ENCODE results near the gene AGBL3. TPM values are rescaled to one million over a fixed set of nuclear protein-coding genes. Genes with fewer than 3 reads are reported as not detected.

The AGBL3 gene
- total and polyA plus RNA-seq, 2 experiments from 2014 or later, result 3.2 to 5.6 TPM

DNA sequence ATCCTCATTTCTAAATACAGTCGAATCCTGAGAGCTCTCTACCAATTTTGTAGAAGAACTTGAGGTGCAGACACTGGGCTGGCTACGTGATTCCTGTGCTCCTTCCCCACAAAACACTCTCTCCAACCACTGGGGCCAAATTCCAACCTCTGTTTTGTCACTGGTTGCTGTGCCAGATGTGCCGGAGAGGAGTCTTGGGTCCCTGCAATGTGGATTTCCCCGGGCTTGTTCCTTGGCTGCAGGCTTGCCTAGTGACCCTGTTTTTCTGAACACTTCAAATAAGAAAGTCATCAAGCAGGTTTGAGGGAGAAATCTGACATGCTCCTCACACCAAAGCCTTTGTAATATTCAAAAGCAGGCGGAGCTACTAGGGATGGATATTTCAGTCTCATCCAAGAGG, 44.4 kb upstream of the AGBL3 start:
- peak; percentile 65 for ATAC-seq
- Mint-ChIP-seq H3K27ac (peak overlapping the region; percentile 73), H3K27me3 (ENCODE audit: insufficient read depth, low read depth, poor library complexity) (no peaks in the 10 kb centered on the region), H3K4me1 (peaks cover 21% of the 10 kb centered on the region), H3K4me3 (no peak overlapping the region), H3K36me3 (ENCODE audit: low read depth) (peaks cover 6% of the 10 kb centered on the region; the same call in 2 of the 3 replicates), H3K9me3 (no peaks in the 10 kb centered on the region)
- TF ChIP-seq JUNB (IDR thresholded peaks at IDR 0.05; ENCODE audit: unreplicated experiment) (no peak), ZNF114 (CRISPR knock-in tag; IDR thresholded peaks at IDR 0.05) (no peak), EZH2phosphoT487 (IDR thresholded peaks at IDR 0.05; ENCODE audit: unreplicated experiment) (no peak), POLR2AphosphoS5 (IDR thresholded peaks at IDR 0.05; ENCODE audit: low read depth) (no peak), STAT1 (IDR thresholded peaks at IDR 0.05; ENCODE audit: unreplicated experiment) (no peak), ZNF331 (CRISPR knock-in tag; IDR thresholded peaks at IDR 0.05; ENCODE audit: low read depth) (no peak), CREB1 (CRISPR knock-in tag; IDR thresholded peaks at IDR 0.05; ENCODE audit: low read depth) (no peak), NANOG (IDR thresholded peaks at IDR 0.05; ENCODE audit: borderline replicate concordance) (no peak), ETS1 (IDR thresholded peaks at IDR 0.05) (no peak)
- TF ChIP-seq, protein P1, sequence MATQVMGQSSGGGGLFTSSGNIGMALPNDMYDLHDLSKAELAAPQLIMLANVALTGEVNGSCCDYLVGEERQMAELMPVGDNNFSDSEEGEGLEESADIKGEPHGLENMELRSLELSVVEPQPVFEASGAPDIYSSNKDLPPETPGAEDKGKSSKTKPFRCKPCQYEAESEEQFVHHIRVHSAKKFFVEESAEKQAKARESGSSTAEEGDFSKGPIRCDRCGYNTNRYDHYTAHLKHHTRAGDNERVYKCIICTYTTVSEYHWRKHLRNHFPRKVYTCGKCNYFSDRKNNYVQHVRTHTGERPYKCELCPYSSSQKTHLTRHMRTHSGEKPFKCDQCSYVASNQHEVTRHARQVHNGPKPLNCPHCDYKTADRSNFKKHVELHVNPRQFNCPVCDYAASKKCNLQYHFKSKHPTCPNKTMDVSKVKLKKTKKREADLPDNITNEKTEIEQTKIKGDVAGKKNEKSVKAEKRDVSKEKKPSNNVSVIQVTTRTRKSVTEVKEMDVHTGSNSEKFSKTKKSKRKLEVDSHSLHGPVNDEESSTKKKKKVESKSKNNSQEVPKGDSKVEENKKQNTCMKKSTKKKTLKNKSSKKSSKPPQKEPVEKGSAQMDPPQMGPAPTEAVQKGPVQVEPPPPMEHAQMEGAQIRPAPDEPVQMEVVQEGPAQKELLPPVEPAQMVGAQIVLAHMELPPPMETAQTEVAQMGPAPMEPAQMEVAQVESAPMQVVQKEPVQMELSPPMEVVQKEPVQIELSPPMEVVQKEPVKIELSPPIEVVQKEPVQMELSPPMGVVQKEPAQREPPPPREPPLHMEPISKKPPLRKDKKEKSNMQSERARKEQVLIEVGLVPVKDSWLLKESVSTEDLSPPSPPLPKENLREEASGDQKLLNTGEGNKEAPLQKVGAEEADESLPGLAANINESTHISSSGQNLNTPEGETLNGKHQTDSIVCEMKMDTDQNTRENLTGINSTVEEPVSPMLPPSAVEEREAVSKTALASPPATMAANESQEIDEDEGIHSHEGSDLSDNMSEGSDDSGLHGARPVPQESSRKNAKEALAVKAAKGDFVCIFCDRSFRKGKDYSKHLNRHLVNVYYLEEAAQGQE (IDR thresholded peaks at IDR 0.05; ENCODE audit: unreplicated experiment), result no peak
- TF ChIP-seq, protein P2, sequence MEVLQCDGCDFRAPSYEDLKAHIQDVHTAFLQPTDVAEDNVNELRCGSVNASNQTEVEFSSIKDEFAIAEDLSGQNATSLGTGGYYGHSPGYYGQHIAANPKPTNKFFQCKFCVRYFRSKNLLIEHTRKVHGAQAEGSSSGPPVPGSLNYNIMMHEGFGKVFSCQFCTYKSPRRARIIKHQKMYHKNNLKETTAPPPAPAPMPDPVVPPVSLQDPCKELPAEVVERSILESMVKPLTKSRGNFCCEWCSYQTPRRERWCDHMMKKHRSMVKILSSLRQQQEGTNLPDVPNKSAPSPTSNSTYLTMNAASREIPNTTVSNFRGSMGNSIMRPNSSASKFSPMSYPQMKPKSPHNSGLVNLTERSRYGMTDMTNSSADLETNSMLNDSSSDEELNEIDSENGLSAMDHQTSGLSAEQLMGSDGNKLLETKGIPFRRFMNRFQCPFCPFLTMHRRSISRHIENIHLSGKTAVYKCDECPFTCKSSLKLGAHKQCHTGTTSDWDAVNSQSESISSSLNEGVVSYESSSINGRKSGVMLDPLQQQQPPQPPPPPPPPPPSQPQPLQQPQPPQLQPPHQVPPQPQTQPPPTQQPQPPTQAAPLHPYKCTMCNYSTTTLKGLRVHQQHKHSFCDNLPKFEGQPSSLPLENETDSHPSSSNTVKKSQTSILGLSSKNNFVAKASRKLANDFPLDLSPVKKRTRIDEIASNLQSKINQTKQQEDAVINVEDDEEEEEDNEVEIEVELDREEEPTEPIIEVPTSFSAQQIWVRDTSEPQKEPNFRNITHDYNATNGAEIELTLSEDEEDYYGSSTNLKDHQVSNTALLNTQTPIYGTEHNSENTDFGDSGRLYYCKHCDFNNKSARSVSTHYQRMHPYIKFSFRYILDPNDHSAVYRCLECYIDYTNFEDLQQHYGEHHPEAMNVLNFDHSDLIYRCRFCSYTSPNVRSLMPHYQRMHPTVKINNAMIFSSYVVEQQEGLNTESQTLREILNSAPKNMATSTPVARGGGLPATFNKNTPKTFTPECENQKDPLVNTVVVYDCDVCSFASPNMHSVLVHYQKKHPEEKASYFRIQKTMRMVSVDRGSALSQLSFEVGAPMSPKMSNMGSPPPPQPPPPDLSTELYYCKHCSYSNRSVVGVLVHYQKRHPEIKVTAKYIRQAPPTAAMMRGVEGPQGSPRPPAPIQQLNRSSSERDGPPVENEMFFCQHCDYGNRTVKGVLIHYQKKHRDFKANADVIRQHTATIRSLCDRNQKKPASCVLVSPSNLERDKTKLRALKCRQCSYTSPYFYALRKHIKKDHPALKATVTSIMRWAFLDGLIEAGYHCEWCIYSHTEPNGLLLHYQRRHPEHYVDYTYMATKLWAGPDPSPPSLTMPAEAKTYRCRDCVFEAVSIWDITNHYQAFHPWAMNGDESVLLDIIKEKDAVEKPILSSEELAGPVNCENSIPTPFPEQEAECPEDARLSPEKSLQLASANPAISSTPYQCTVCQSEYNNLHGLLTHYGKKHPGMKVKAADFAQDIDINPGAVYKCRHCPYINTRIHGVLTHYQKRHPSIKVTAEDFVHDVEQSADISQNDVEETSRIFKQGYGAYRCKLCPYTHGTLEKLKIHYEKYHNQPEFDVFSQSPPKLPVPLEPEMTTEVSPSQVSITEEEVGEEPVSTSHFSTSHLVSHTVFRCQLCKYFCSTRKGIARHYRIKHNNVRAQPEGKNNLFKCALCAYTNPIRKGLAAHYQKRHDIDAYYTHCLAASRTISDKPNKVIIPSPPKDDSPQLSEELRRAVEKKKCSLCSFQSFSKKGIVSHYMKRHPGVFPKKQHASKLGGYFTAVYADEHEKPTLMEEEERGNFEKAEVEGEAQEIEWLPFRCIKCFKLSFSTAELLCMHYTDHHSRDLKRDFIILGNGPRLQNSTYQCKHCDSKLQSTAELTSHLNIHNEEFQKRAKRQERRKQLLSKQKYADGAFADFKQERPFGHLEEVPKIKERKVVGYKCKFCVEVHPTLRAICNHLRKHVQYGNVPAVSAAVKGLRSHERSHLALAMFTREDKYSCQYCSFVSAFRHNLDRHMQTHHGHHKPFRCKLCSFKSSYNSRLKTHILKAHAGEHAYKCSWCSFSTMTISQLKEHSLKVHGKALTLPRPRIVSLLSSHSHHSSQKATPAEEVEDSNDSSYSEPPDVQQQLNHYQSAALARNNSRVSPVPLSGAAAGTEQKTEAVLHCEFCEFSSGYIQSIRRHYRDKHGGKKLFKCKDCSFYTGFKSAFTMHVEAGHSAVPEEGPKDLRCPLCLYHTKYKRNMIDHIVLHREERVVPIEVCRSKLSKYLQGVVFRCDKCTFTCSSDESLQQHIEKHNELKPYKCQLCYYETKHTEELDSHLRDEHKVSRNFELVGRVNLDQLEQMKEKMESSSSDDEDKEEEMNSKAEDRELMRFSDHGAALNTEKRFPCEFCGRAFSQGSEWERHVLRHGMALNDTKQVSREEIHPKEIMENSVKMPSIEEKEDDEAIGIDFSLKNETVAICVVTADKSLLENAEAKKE (CRISPR knock-in tag; IDR thresholded peaks at IDR 0.05), result no peak
- TF ChIP-seq, protein P3, sequence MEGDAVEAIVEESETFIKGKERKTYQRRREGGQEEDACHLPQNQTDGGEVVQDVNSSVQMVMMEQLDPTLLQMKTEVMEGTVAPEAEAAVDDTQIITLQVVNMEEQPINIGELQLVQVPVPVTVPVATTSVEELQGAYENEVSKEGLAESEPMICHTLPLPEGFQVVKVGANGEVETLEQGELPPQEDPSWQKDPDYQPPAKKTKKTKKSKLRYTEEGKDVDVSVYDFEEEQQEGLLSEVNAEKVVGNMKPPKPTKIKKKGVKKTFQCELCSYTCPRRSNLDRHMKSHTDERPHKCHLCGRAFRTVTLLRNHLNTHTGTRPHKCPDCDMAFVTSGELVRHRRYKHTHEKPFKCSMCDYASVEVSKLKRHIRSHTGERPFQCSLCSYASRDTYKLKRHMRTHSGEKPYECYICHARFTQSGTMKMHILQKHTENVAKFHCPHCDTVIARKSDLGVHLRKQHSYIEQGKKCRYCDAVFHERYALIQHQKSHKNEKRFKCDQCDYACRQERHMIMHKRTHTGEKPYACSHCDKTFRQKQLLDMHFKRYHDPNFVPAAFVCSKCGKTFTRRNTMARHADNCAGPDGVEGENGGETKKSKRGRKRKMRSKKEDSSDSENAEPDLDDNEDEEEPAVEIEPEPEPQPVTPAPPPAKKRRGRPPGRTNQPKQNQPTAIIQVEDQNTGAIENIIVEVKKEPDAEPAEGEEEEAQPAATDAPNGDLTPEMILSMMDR (conservative IDR thresholded peaks at IDR 0.05; ENCODE audit: low read depth in 2 of 2), result no peak
- Histone ChIP-seq H3K27ac (ENCODE audit: low read depth) (peak overlapping the region; percentile 13; the same call in 1 of the 2 replicates), H3K27me3 (ENCODE audit: insufficient read depth) (no peaks in the 10 kb centered on the region), H3K4me2 (no peak overlapping the region), H3F3A (replicated peaks; ENCODE audit: low read depth) (no peaks in the 10 kb centered on the region), H3K4me1 (ENCODE audit: insufficient read depth) (no peaks in the 10 kb centered on the region), H3K9me2 (ENCODE audit: insufficient read depth) (no peaks in the 10 kb centered on the region), H3K4me3 (no peak overlapping the region), H2AFZ (no peak overlapping the region), H3K79me2 (replicated peaks; ENCODE audit: insufficient read depth) (no peaks in the 10 kb centered on the region), H4K20me1 (replicated peaks; ENCODE audit: insufficient read depth) (no peaks in the 10 kb centered on the region), H3K36me3 (ENCODE audit: insufficient read depth) (peaks cover 4% of the 10 kb centered on the region)
- DNase-seq (ENCODE audit: low spot score), result peak; percentile 48
